Measurements from ENCODE around the gene ZNF695. TPM values are rescaled to one million over a fixed set of nuclear protein-coding genes. Genes with fewer than 3 reads are reported as not detected.

The ZNF695 gene
- total RNA-seq, 1 donor from 2014 or later = not detected

GRCh38 chr1:246971090-246971721 is 36.7 kb downstream of the ZNF695 start:
- intact Hi-C loops (cut with DNase I) = loop anchor here (1.0 to 10.0 kb wide), 2 partner anchors 64 to 286 kb away; no protein-coding TSS in a partner anchor

GRCh38 chr1:246969621-246970020 is 38.2 kb downstream of the ZNF695 start:
- intact Hi-C loops (cut with DNase I) = loop anchor here (10.0 kb wide), 1 partner anchor 285 kb away; no protein-coding TSS in a partner anchor
- ATAC-seq (no peak), DNase-seq (ENCODE audit: missing footprints) (no peak)

More at GRCh38 chr1:246971090-246971721, 36.7 kb downstream of the ZNF695 start:
- DNase-seq (ENCODE audit: missing footprints) (peak; percentile 71), ATAC-seq (no peak)

GRCh38 chr1:246966502-246966901 is 41.4 kb downstream of the ZNF695 start:
- intact Hi-C loops (cut with DNase I) = no loop called here
- DNase-seq (ENCODE audit: missing footprints) (no peak), ATAC-seq (no peak)

GRCh38 chr1:246959944-246960693 is 47.7 kb downstream of the ZNF695 start:
- ATAC-seq = peak; percentile 48
- intact Hi-C loops (cut with DNase I) = no loop called here
- DNase-seq (ENCODE audit: missing footprints) = no peak

GRCh38 chr1:246954126-246954525 is 53.7 kb downstream of the ZNF695 start:
- DNase-seq (ENCODE audit: missing footprints) (peak; percentile 17), ATAC-seq (peak; percentile 74)
- intact Hi-C loops (cut with DNase I) = no loop called here

GRCh38 chr1:246951413-246951812 is 56.4 kb downstream of the ZNF695 start:
- intact Hi-C loops (cut with DNase I) = no loop called here
- DNase-seq (ENCODE audit: missing footprints) (no peak), ATAC-seq (no peak)

- no peak for DNase-seq (ENCODE audit: missing footprints)
- no peak for ATAC-seq
- intact Hi-C loops (cut with DNase I) = loop anchor here (5.0 kb wide), 1 partner anchor 38 kb away; no protein-coding TSS in a partner anchor
Observed at GRCh38 chr1:246949956-246950355, 57.9 kb downstream of the ZNF695 start.

GRCh38 chr1:246947255-246947654 is 60.6 kb downstream of the ZNF695 start:
- peak; percentile 67 for DNase-seq (ENCODE audit: missing footprints)
- intact Hi-C loops (cut with DNase I) = loop anchor here (5.0 kb wide), 1 partner anchor 35 kb away; no protein-coding TSS in a partner anchor
- ATAC-seq = peak; percentile 95

GRCh38 chr1:246946366-246946765 is 61.5 kb downstream of the ZNF695 start:
- DNase-seq (ENCODE audit: missing footprints) (peak; percentile 53), ATAC-seq (no peak)
- intact Hi-C loops (cut with DNase I) = loop anchor here (5.0 kb wide), 1 partner anchor 34 kb away; no protein-coding TSS in a partner anchor

Other genes starting within 250 kb of the ZNF695 start
- 21.1 TPM for gene AHCTF1, start 76.1 kb downstream of the ZNF695 start, total RNA-seq
- gene ZNF670, start 70.8 kb upstream of the ZNF695 start, total RNA-seq = 1.0 TPM
- gene ZNF669, start 96.3 kb upstream of the ZNF695 start, total RNA-seq = 3.7 TPM
- 7.9 TPM for gene ZNF124, start 164.0 kb upstream of the ZNF695 start, total RNA-seq
- not detected for gene VN1R5, start 248.0 kb upstream of the ZNF695 start, total RNA-seq